Pancreas (tissue), 10 donors: Measurements from ENCODE around the gene ABCB8. TPM values are rescaled to one million over a fixed set of nuclear protein-coding genes. Genes with fewer than 3 reads are reported as not detected.
"Not testable (repeated sequence)": the region's sequence is repeated elsewhere in the genome, so short reads cannot be mapped to it uniquely, and the experiment has no call there.

ENCODE experiments used
- ATAC-seq, 4 donors: fragments of 200-7000 bp; cut with Tn5 transposase; one replicate each; pipeline versions ENCODE4 v1.8.0 to v1.9.1; 2020; ENCODE audit warnings: mild to moderate bottlenecking in 4 of 4, moderate library complexity in 4 of 4
- DNase-seq, 6 donors: peaks; one replicate each; pipeline ENCODE4 v3.0.0-alpha.2; 2020
- FAIRE-seq: peaks from 2 replicates; lab custom pipeline; 2012; peaks lifted over from hg19 to GRCh38; lab: Jason Lieb, UNC
- H3K27ac ChIP-seq, 4 donors: fragments of 200-600 bp; sonication (generic); 1 replicate in 3 of 4; 2 replicates in 1 of 4; pipeline versions ENCODE4 v1.5.0 to v1.8.0; 2020
- H3K27me3 ChIP-seq, 4 donors: fragments of 200-600 bp; one replicate each; pipeline ENCODE4 v1.8.0; 2021
- H3K36me3 ChIP-seq, 3 donors: fragments of 200-600 bp; sonication (generic) in 1 of 3; one replicate each; pipeline versions ENCODE4 v1.5.0 to v1.8.0; 2020 to 2021
- H3K4me1 ChIP-seq, 3 donors: fragments of 200-600 bp; one replicate each; pipeline ENCODE4 v1.8.0; 2021
- H3K4me3 ChIP-seq, 4 donors: fragments of 200-600 bp; sonication (generic) in 2 of 4; one replicate each; pipeline versions ENCODE4 v1.5.0 to v1.8.0; 2020 to 2021
- H3K9me3 ChIP-seq, 4 donors: fragments of 200-600 bp; one replicate each; pipeline ENCODE4 v1.8.0; 2021
- CTCF ChIP-seq, 4 donors: fragments of 200-600 bp; sonication (generic) in 3 of 4; IDR thresholded peaks; one replicate each; pipeline versions ENCODE4 v1.5.0 to v1.8.0; 2021; ENCODE audit warnings: antibody characterized with exemption in 4 of 4
- WGBS, 2 donors: extraction: QIAGEN DNeasy Blood & Tissue Kit; methylation state at CpG; one replicate each; pipeline ENCODE4 v1.1.7; 2013; 5-methylcytosine and 5-hydroxymethylcytosine counted together
- intact Hi-C, 3 donors: fragments of 100-400 bp; cut with DNase I; formaldehyde crosslinking; loops; one replicate each; pipeline versions ENCODE4 v1.11.1 to v1.14.2; 2022
- polyA plus RNA-seq, 2 donors: library from polyadenylated mRNA; stranded (reverse); fragments of 200-250 nt; gene quantifications; one replicate each; pipeline ENCODE4 v1.2.3, GENCODE V29; 2013
- total RNA-seq, 6 donors: library from RNA; stranded (reverse); fragmentation: NEBNext Ultra II Directional in 4 of 6; extraction: Animal tissue kit (Norgen Biotek cat#: 25700) in 4 of 6; gene quantifications; one replicate each; pipeline versions ENCODE4 v1.2.1 to v1.2.4, GENCODE V29; 2021 to 2023
- donor health status: healthy with polysubstance abuse.
- donor health status: DM: no; HTN: no; CAD: no; lungs with moderate emphysema.
- donor health status: DM: no; HTN: no; CAD: no.
- donor health status: control.
- donor health status: control.
- donor health status: Bipolar disorder and iron deficiency.
- donor health status: DM: yes; HTN: yes; CAD: no.
- donor health status: DM: no; HTN: no; CAD: no.
- donor health status: DM: no; HTN: no; CAD: no.
- donor health status: DM: yes; HTN: yes; CAD: no.

The ABCB8 gene
- total and polyA plus RNA-seq, 8 donors = 6.1 to 29.0 (median 12.7) TPM

GRCh38 chr7:151040616-151041375, 12.5 kb downstream of the ABCB8 start:
- no peak for TF ChIP-seq CTCF (IDR thresholded peaks at IDR 0.05)
- H3K4me3 ChIP-seq = no peak overlapping the region
- whole genome bisulfite sequencing, 2 donors = 91 to 95% methylated on average over 22 to 30 of the region's 30 CpGs
- no peak for ATAC-seq
- peaks cover 0 to 15% (median 0%) of the 10 kb centered on the region in 3 donors for H3K36me3 ChIP-seq
- no peaks in the 10 kb centered on the region for H3K27me3 ChIP-seq
- H3K4me1 ChIP-seq = peaks cover 0 to 7% (median 0%) of the 10 kb centered on the region in 3 donors
- no peaks in the 10 kb centered on the region for H3K9me3 ChIP-seq
- H3K27ac ChIP-seq = no peak overlapping the region
- intact Hi-C loops = no loop called here
- FAIRE-seq = no peak
- peak in 1 of 6 donors; percentile 68 for DNase-seq

- H3K4me3 ChIP-seq, intact Hi-C loops, H3K27ac ChIP-seq, H3K36me3 ChIP-seq, H3K9me3 ChIP-seq, H3K4me1 ChIP-seq, ATAC-seq, FAIRE-seq, H3K27me3 ChIP-seq: not testable (repeated sequence)
- peak in 1 of 6 donors; percentile 55 for DNase-seq
- 84 to 94% methylated on average over 8 to 10 of the region's 10 CpGs for WGBS, 2 donors
These were observed 15.2 kb downstream of the ABCB8 start for GRCh38 chr7:151043449-151043848.

DNA sequence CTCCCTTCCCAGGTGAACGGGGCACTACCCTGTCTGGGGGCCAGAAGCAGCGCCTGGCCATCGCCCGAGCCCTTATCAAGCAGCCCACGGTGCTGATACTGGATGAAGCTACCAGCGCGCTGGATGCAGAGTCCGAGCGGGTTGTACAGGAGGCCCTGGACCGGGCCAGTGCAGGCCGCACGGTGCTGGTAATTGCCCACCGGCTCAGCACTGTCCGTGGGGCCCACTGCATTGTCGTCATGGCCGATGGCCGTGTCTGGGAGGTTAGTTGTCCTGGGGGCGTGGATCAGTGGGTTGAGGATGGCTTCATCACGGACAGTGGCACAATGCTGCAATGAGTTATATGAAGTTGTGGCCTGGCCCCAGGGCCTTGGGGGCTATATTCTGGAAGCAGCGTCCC, 15.7 kb downstream of the ABCB8 start:
- Histone ChIP-seq H3K36me3 (no peaks in the 10 kb centered on the region), H3K27ac (no peak overlapping the region), H3K9me3 (no peaks in the 10 kb centered on the region), H3K4me1 (peaks cover 0 to 7% (median 0%) of the 10 kb centered on the region in 3 donors), H3K4me3 (no peak overlapping the region), H3K27me3 (no peaks in the 10 kb centered on the region)
- intact Hi-C loops = no loop called here
- ATAC-seq = no peak
- no peak for TF ChIP-seq CTCF (IDR thresholded peaks at IDR 0.05)
- peak in 2 of 6 donors; percentile 12 to 51 for DNase-seq
- 94% methylated on average over 20 of the region's 20 CpGs for WGBS, 2 donors
- FAIRE-seq = no peak

DNA sequence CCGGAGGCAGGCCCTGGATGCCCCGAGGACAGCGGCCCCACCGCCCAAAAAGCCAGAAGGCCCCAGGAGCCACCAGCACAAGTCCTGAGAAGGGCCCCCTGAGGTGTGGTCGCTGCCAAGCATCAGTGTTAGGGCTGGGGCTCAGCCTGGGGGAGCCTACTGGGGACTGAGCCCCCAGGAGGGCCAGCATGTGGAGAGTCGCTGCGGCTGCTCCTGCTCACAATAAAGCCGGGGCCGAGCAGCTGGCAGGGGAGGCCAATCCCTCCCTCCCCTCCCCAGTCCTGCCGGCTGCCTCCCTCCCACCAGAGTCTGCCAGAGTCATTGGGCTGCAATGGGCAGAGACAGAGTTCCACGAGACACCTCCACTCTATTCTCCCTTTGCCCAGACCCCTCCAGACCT, 17.0 kb downstream of the ABCB8 start:
- H3K4me3 ChIP-seq = no peak overlapping the region
- 88 to 98% methylated on average over 9 to 11 of the region's 11 CpGs for WGBS, 2 donors
- no peak for ATAC-seq
- H3K9me3 ChIP-seq = no peaks in the 10 kb centered on the region
- H3K36me3 ChIP-seq = no peaks in the 10 kb centered on the region
- no peak overlapping the region for H3K27ac ChIP-seq
- TF ChIP-seq CTCF (IDR thresholded peaks at IDR 0.05) = no peak
- no peaks in the 10 kb centered on the region for H3K27me3 ChIP-seq
- intact Hi-C loops = no loop called here
- no peaks in the 10 kb centered on the region for H3K4me1 ChIP-seq
- DNase-seq = peak in 2 of 6 donors; percentile 11 to 59
- FAIRE-seq = no peak

DNA sequence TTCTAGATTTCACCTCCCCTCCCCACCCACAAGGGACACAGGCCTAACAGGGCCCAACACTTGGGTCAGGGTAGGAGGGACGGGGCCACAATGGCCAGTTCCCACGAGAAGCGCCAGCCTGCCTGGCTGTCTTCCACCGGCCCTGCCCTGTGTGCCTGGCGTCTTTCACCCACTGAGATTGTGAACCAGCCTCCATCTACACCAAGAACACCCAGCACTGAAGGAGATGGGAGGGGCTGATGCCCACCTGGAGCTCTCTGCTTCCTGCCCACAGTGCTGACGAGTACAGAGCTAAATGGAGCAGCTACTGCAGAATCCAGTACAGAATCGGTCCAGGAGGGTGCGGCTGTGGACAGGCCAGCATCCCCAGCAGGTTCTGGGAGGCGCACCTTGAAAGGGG, 17.7 kb downstream of the ABCB8 start:
- FAIRE-seq (no peak), ATAC-seq (no peak), DNase-seq (peak in 1 of 6 donors; percentile 15)
- no peaks in the 10 kb centered on the region for H3K36me3 ChIP-seq
- H3K9me3 ChIP-seq = no peaks in the 10 kb centered on the region
- H3K4me3 ChIP-seq = no peak overlapping the region
- H3K4me1 ChIP-seq = peaks cover 0 to 2% (median 0%) of the 10 kb centered on the region in 3 donors
- no peak overlapping the region for H3K27ac ChIP-seq
- TF ChIP-seq CTCF (IDR thresholded peaks at IDR 0.05) = no peak
- intact Hi-C loops = no loop called here
- 77 to 82% methylated on average over 9 of the region's 9 CpGs for WGBS, 2 donors
- H3K27me3 ChIP-seq = no peaks in the 10 kb centered on the region
